ENCODE results near the gene ZACN.

ZACN gene

DNA sequence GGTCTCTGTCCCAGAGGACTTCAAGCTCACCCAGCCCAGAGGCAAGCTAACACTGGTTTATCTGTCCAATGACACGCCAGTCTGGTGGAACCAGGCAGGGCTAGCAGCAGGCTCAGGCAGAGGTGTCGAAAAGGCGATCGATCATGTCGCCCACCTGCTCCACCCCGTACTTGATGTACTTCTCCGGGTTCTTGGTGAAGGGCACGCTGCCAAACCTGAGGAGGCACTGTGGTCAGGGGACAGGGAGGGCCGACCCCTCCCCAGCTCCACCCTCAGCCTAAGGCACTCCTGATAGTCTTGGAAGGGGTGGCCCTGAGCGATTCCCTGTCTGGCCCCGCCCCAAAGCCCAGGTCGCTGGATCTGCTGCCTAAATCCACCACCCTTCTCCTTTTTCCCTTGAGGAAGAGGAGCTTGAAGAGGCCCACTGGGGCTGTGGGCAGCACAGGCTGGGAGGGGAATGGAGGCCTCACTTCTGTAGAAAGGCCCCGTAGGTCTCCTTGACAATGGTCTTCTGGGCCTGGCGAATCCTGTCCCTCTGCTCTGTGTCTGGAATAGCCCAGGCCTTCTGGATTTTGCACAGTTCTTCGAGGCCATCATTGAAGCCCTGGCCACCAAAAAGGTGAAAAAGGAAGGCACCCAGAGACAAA is 4.7 kb downstream of the ZACN start:
- no peaks in the 10 kb centered on the region for H3K9me3 Mint-ChIP-seq
- peaks cover 6% of the 10 kb centered on the region for H3K27me3 Mint-ChIP-seq
- peaks cover 15% of the 10 kb centered on the region for H3K36me3 Mint-ChIP-seq (ENCODE audit: low read depth)
- H3K4me1 Mint-ChIP-seq (ENCODE audit: low read depth) = peaks cover 12% of the 10 kb centered on the region
- H3K27ac Mint-ChIP-seq = no peak overlapping the region
- H3K4me3 Mint-ChIP-seq = no peak overlapping the region

DNA sequence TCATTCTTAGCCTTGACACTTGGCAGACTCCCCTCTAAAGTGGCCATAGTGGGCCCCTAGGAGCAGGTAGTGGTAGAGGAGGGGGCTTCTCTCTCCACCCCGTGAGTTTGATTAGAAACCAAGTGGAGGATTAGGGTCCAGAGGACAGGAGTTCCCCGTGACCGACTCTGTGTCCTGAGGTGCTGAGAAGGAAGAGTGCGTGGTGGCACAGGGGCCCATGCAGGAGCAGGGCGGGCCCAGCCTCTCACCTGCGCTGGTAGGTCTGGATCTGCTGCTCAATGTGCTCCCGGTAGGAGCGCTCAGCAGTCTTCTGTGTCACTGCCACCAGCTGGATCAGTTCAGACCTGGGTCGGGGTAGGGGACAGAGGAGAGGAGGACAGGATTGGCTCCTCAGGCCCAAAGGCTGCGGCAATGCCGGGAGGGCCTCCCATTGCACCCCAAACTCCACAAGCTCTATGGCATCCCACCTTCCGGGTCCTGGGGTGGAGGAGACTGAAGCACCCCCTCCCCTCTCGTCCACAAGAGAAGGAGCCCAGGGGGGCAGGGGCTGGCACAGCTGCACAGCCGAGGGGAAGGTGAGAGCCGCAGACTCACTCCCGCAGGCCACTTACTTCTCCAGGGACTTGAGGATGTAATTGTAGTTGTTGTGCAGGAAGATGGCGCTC is 6.2 kb downstream of the ZACN start:
- no peak overlapping the region for H3K27ac Mint-ChIP-seq
- H3K27me3 Mint-ChIP-seq = no peaks in the 10 kb centered on the region
- H3K4me3 Mint-ChIP-seq = no peak overlapping the region
- H3K4me1 Mint-ChIP-seq (ENCODE audit: low read depth) = no peaks in the 10 kb centered on the region
- H3K9me3 Mint-ChIP-seq = no peaks in the 10 kb centered on the region
- peaks cover 15% of the 10 kb centered on the region for H3K36me3 Mint-ChIP-seq (ENCODE audit: low read depth)

DNA sequence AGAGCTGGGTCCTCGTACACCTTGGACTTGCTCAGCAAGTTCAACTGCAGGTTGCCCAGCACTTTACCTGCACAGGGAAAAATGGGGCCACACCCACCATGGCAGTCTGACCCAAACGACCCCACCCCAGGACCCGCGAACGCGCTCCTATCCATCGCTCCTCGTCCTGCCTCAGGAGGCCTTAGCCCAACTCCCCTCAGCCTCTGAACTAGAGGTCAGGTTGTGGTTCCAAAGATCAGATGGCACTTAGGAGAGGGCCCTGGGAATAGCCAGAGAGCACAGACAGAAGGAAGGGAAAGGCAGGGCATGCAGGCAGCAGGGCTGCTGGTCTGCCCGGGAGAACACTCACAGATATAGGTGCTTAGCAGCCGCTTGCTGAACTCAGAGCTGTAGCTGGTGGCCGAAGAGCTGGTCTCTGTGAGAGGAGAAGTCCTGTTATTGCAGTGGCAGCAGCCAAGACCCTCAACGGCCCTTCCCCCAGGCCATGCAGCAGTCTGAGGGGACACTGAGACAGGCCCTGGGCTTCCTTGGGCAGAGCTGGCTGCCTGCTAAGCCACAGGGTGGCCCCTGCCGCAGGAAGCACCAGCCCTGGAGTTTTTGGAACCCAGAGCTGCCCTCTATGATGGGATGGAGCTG is 6.9 kb downstream of the ZACN start:
- H3K36me3 Mint-ChIP-seq (ENCODE audit: low read depth) = peaks cover 15% of the 10 kb centered on the region
- H3K4me3 Mint-ChIP-seq = no peak overlapping the region
- no peaks in the 10 kb centered on the region for H3K9me3 Mint-ChIP-seq
- no peaks in the 10 kb centered on the region for H3K27me3 Mint-ChIP-seq
- no peak overlapping the region for H3K27ac Mint-ChIP-seq
- no peaks in the 10 kb centered on the region for H3K4me1 Mint-ChIP-seq (ENCODE audit: low read depth)

DNA sequence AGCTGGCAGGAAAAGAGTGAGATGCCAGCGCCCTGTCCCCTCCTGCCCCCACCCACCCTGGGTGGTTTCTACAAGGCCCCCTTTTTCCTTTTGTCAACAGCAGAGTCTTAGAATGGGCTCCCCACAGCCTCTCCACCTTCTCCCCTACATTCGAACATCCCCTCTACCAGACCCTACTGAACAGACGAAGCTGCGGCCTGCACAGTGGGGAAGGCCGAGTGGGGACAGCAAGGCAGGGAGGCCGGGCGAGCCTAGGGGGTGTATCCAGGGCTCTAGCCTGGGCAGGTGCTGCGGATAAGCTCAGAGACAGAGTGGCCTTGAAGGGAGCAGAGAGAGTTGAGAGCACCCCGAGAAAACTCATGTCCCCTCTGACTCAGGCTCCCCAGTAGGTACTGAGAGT is 7.4 kb downstream of the ZACN start:
- Mint-ChIP-seq H3K4me3 (no peak overlapping the region), H3K9me3 (no peaks in the 10 kb centered on the region)

DNA sequence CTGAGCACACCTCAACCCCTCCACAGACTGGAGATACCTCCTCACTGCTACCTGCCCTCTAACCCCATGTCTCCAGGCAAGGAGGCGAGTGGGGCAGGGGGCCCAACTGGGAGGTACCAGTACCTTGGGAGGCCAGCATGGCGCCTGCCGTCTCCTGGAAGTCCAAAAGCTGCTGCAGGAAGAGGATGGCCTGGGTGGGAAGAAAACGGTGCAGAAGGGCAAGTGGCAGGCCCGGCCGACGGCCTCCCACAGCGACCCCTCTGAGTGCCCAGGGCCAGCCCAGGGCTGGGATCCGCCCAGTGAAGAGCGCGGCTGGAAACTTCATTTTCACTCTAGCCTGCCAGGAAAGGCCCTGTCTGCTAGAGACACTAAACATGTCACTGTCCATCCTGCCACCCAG is 8.5 kb downstream of the ZACN start:
- H3K9me3 Mint-ChIP-seq = no peaks in the 10 kb centered on the region
- no peaks in the 10 kb centered on the region for H3K27me3 Mint-ChIP-seq
- no peak overlapping the region for H3K27ac Mint-ChIP-seq
- H3K36me3 Mint-ChIP-seq (ENCODE audit: low read depth) = peaks cover 21% of the 10 kb centered on the region
- H3K4me3 Mint-ChIP-seq = no peak overlapping the region
- H3K4me1 Mint-ChIP-seq (ENCODE audit: low read depth) = peaks cover 4% of the 10 kb centered on the region

More for the DNA sequence above, 7.4 kb downstream of the ZACN start:
- H3K4me1 Mint-ChIP-seq (ENCODE audit: low read depth) = no peaks in the 10 kb centered on the region
- H3K27me3 Mint-ChIP-seq = no peaks in the 10 kb centered on the region
- H3K36me3 Mint-ChIP-seq (ENCODE audit: low read depth) = peaks cover 15% of the 10 kb centered on the region
- H3K27ac Mint-ChIP-seq = no peak overlapping the region

DNA sequence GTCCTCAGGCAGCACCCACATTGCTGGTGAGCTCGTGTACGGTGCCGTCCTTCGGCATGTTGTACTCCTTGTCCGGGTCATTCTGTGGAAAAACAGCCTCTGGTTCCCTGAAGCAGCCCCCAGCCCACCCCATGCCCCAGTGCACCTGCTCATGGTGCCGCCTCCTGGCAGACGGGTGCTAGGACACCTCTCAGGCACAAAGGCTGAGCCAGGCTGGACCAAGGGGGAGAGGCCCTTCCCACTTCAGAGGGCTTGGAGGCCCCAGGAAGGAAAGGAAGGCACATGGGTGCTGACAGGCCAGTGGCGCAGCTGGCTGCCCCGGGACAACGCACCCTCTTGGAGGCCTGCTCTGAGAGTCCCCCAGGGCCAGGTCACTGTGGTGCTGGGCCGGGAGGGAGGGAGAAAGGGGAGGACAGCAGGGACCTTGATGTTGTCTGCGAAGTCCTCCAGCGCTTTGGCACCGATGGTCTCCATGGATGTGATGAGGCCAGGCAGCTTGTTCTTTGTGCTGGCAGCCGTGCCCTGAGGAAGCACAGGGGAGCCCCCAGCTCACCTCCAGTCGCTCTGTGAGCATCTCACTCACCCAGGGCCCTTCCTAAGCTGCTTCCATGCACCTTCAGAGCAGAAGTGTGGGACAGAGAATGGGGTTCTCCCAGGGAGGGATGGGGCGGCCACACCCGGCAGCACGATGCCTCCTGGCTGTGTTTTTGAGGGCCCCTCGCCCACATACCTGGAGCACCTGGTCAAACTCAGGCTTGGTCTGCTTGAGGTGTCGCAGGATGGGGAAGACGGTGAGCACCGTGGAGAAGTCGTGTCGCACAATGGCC is 9.3 kb downstream of the ZACN start:
- Mint-ChIP-seq H3K4me3 (no peak overlapping the region), H3K9me3 (no peaks in the 10 kb centered on the region), H3K27ac (no peak overlapping the region), H3K36me3 (ENCODE audit: low read depth) (peaks cover 21% of the 10 kb centered on the region), H3K4me1 (ENCODE audit: low read depth) (peaks cover 4% of the 10 kb centered on the region), H3K27me3 (no peaks in the 10 kb centered on the region)

DNA sequence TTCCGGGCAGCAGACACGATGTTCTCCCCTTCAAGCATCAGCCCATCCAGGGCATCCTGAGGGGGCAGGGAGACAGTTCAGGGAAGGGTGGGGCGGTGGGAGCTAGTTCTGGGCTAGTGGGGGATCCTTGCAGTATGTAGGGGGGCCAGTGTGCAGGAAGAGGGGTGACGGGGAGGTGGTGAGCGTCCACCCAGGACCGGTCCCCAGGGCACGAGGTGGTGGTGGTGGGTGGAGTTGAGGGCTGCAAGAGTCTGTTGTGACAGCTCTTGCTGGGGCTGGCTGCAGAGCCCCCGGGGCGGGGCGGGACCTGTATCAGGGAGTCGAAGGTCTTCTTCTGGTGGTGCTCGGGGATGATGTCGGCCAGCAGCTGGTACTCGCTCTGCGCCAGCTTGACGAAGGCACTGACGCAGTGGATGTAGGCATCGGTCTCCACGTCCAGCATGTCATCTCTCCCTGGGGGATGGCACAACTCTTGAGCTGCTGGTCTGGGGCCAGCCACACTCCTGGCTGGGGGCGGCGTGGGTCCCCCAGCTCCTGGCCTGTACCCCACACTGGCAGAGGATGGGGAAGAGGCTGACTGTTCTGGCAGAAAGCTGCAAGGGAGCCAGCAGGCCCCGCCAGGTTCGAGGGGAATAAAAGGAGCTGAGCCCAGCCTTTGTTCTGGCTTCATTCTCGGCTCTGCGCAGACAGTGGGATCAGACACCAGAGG is 10.0 kb downstream of the ZACN start:
- Mint-ChIP-seq H3K4me3 (no peak overlapping the region), H3K9me3 (no peaks in the 10 kb centered on the region), H3K36me3 (ENCODE audit: low read depth) (peaks cover 24% of the 10 kb centered on the region), H3K4me1 (ENCODE audit: low read depth) (peaks cover 4% of the 10 kb centered on the region), H3K27me3 (no peaks in the 10 kb centered on the region), H3K27ac (no peak overlapping the region)

DNA sequence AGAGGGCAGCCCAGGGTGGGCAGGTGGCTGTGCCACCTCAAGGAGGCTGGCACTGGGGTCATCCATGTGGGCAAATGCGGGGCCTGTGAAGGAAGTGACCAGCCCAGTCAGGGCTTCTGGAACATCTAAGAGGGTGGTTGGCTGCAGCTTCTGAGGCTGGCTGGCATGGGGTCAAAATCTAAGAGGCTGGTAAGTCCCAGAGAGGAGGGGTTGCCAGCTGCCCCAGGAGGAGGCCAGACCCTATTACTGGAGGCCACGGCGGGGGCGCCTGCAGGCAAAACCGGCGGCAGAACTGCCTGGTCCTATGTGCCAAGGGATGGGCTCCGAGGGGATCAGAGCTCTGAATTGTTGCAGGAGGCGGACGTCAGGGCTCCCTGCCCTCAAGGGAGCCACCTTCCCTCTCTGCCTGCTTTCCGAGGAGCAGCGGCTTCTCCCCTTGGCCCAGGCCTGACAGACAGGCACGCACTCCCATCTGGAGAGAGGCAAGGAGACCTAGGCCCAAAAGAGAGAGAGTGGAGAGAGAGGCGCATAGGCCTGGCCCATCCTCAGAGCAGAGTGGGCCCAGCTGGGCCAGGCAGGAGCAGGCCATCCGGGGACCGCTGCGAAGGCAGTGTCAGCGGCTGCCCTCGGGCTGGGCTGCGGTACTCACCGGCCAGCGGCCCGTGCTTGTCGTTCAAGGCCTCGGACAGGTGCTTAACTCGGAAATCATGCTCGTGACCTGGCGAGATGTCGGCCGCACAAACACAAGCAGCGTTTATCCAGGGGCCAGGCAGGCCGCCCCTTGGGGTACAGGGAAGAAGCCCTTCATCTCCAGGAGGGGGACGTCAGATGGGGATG is 10.9 kb downstream of the ZACN start:
- H3K27ac Mint-ChIP-seq = no peak overlapping the region
- H3K4me1 Mint-ChIP-seq (ENCODE audit: low read depth) = peaks cover 4% of the 10 kb centered on the region
- peaks cover 16% of the 10 kb centered on the region for H3K36me3 Mint-ChIP-seq (ENCODE audit: low read depth)
- no peaks in the 10 kb centered on the region for H3K9me3 Mint-ChIP-seq
- H3K4me3 Mint-ChIP-seq = no peak overlapping the region
- H3K27me3 Mint-ChIP-seq = no peaks in the 10 kb centered on the region

DNA sequence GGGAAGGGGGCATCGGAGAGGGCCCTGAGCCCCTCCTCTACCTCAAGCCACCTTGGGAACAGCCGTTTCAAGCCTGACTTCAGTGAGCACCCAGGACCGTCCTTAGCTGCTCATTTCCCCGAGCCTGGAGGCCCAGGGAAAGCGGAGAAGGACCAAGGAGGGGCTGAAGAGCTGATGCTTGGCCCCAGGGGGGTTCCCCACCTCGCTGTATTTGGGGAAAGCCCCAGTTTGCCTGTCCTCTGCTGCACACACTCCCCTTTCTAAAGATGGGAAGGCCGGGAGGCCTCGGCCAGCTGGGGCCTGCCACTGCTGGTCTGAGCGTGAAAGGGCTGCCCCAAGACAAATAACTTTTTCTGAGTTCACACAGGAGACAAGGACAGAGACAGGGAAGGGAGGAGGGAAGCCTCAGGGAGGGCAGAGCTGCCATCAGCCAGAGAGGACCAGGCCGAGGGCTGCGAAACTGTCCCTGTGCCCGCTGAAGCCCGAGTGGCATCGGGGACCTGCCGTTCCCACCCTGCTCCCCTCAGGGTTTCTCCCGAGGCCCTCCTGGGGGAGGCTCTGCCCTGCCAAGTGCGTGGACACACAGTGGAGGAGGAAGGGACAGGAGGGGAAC is 11.6 kb downstream of the ZACN start:
- Mint-ChIP-seq H3K4me1 (ENCODE audit: low read depth) (peaks cover 4% of the 10 kb centered on the region), H3K36me3 (ENCODE audit: low read depth) (peaks cover 15% of the 10 kb centered on the region), H3K27ac (peak overlapping the region; percentile 31), H3K27me3 (no peaks in the 10 kb centered on the region), H3K4me3 (no peak overlapping the region), H3K9me3 (no peaks in the 10 kb centered on the region)

DNA sequence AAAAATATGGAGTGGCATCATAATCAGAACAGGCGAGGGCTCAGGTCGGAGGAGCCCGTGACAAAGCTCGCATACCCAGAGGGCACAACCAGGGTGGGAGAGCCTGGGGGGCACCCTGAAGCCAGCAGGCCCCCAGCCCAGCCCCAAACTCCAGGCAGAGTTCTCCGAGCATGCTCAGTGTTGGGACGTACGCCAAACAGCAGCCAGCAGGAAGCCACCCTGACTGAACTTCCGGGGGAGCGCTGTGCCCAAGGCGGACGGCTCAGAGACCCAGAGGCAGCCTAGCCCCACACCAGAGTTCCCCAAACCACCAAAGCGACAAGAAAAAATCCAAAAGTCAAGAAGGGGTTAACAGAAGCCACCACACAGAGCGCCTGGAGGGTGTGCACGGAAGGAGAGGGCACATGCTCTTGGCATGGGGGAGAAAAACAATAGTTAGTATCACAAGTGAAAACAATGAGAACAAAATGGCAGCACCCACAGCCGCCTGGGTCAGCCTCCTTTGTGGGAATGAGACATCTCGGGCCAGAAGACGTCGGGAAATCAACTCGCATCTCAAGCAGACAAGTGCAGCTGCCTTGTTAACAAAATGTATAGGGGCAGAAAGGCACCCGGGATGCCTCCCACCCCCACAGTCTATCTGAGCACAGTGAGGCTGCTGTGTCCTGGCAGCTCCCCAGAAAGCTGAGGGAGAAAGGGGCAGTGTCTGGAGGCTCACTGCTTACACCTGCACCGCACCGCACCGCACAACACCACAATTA is 12.7 kb downstream of the ZACN start:
- peaks cover 19% of the 10 kb centered on the region for H3K36me3 Mint-ChIP-seq (ENCODE audit: low read depth)

DNA sequence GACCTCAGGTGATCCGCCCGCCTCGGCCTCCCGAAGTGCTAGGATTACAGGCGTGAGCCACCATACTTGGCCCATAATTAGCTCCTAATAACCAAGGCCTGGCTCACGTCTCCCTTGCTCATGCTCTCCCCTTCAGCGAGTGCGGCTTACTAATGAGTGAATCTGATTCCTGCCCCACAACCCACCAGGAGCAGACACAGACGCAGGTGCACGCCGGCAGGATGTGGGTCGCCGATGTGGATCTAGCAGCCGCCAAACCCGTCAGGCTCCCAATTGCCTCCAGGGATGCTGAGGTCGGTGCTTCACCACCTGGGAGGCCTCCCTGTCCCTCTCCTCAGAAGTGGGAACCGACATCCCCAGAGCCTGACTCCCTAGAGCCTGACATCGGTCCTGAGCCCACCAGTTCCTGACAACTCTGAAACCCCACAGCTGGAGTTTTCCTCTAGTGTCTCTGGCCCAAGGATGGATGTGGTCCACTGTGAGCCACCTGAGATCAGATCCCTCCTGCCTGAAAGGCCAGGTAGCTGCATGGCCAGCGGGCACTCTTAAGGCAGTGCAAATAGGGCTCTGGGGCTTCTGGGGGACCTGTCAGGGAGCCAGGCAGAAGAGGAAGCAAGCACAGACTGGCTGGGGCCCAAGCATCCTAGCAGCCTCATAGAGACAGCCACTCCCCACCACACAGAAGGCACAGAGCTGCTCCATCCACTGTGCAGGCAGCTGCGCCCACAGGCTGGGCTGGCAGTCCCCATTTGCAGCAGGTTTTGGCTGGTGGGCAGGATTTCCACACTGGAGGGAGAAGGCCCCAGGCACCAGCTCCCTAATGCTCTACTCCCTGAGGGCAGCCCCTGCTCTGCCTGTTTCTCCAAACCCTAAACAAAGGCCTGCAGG is 13.8 kb downstream of the ZACN start:
- H3K4me3 Mint-ChIP-seq = no peak overlapping the region
- H3K36me3 Mint-ChIP-seq (ENCODE audit: low read depth) = peaks cover 28% of the 10 kb centered on the region
- H3K9me3 Mint-ChIP-seq = no peaks in the 10 kb centered on the region
- H3K27me3 Mint-ChIP-seq = no peaks in the 10 kb centered on the region
- no peak overlapping the region for H3K27ac Mint-ChIP-seq
- peaks cover 8% of the 10 kb centered on the region for H3K4me1 Mint-ChIP-seq (ENCODE audit: low read depth)

More for the DNA sequence above, 12.7 kb downstream of the ZACN start:
- Mint-ChIP-seq H3K27ac (peak overlapping the region; percentile 40), H3K4me1 (ENCODE audit: low read depth) (peaks cover 8% of the 10 kb centered on the region), H3K4me3 (peak overlapping the region; percentile 13), H3K27me3 (no peaks in the 10 kb centered on the region), H3K9me3 (no peaks in the 10 kb centered on the region)

DNA sequence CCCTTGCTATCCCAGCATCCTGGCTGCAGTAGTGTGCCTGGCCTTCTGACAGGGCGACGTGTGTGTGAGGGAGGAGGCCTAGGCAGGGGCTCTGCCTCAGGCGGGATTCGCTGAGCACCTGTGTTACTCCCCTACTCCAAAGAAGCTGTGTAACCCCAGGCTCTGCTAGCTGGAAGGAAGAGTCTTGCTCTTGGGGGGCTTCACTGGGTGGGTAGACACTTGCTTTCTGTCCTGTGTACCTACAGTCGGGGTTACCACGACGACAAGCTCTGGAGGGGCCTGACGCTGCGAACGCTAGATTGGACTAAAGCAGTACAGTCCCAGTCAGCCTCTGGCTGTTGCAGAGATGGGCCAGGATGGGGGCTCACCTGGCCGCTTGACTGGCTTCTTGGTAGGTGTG is 15.1 kb downstream of the ZACN start:
- Mint-ChIP-seq H3K27me3 (no peaks in the 10 kb centered on the region), H3K27ac (no peak overlapping the region), H3K36me3 (ENCODE audit: low read depth) (peaks cover 35% of the 10 kb centered on the region), H3K9me3 (no peaks in the 10 kb centered on the region), H3K4me1 (ENCODE audit: low read depth) (peaks cover 8% of the 10 kb centered on the region), H3K4me3 (no peak overlapping the region)
